Activated CD8-positive, alpha-beta T cell treated with anti-CD3 and anti-CD28 coated beads for 36 hours (primary cell): ENCODE measurements around the gene TBL3. TPM values are rescaled to one million over a fixed set of nuclear protein-coding genes. Genes with fewer than 3 reads are reported as not detected.

Experiments
- ATAC-seq: fragments of 200-7000 bp; cut with Tn5 transposase; one replicate; pipeline ENCODE4 v1.10.0; 2021; ENCODE audit warnings: mild to moderate bottlenecking, moderate library complexity
- CTCF ChIA-PET: fragments of 350-600 bp; sonication (Branson Sonifier 250); formaldehyde crosslinking; loops from one replicate; lab custom pipeline; 2021; ENCODE audit warnings: antibody characterized with exemption; lab: Charles Lee
- POLR2A ChIA-PET: fragments of 350-600 bp; sonication (Branson Sonifier 250); formaldehyde crosslinking; loops from one replicate; lab custom pipeline; 2021; ENCODE audit warnings: antibody characterized with exemption; lab: Charles Lee
- DNase-seq: peaks from one replicate; pipeline ENCODE4 v3.0.0-alpha.2; 2020
- H3K27ac Mint-ChIP-seq: one replicate; pipeline ENCODE4 v1.8.0; 2021; ENCODE audit warnings: mild to moderate bottlenecking, mixed read lengths
- H3K27me3 Mint-ChIP-seq: one replicate; pipeline ENCODE4 v1.8.0; 2021; ENCODE audit warnings: mixed read lengths
- H3K36me3 Mint-ChIP-seq: one replicate; pipeline ENCODE4 v1.8.0; 2021; ENCODE audit warnings: low read depth, mixed read lengths
- H3K4me1 Mint-ChIP-seq: one replicate; pipeline ENCODE4 v1.8.0; 2021; ENCODE audit warnings: low read depth, mixed read lengths
- H3K4me3 Mint-ChIP-seq: one replicate; pipeline ENCODE4 v1.8.0; 2021; ENCODE audit warnings: mild to moderate bottlenecking, moderate library complexity, mixed read lengths
- H3K9me3 Mint-ChIP-seq: one replicate; pipeline ENCODE4 v1.8.0; 2021; ENCODE audit warnings: mixed read lengths
- CTCF ChIP-seq: fragments of 200-600 bp; IDR thresholded peaks from one replicate; pipeline ENCODE4 v1.8.0; 2022; ENCODE audit warnings: antibody characterized with exemption, mild to moderate bottlenecking
- intact Hi-C: fragments of 100-400 bp; cut with micrococcal nuclease; formaldehyde crosslinking; loops from one replicate; pipeline ENCODE4 v1.10.0; 2022
- total RNA-seq, 2 experiments: library from RNA; stranded (reverse); gene quantifications; one replicate each; pipeline ENCODE4 v1.2.3, GENCODE V29; 2021

TBL3 gene
- total RNA-seq, 2 experiments from 2014 or later: 54.4 to 56.0 TPM

DNA sequence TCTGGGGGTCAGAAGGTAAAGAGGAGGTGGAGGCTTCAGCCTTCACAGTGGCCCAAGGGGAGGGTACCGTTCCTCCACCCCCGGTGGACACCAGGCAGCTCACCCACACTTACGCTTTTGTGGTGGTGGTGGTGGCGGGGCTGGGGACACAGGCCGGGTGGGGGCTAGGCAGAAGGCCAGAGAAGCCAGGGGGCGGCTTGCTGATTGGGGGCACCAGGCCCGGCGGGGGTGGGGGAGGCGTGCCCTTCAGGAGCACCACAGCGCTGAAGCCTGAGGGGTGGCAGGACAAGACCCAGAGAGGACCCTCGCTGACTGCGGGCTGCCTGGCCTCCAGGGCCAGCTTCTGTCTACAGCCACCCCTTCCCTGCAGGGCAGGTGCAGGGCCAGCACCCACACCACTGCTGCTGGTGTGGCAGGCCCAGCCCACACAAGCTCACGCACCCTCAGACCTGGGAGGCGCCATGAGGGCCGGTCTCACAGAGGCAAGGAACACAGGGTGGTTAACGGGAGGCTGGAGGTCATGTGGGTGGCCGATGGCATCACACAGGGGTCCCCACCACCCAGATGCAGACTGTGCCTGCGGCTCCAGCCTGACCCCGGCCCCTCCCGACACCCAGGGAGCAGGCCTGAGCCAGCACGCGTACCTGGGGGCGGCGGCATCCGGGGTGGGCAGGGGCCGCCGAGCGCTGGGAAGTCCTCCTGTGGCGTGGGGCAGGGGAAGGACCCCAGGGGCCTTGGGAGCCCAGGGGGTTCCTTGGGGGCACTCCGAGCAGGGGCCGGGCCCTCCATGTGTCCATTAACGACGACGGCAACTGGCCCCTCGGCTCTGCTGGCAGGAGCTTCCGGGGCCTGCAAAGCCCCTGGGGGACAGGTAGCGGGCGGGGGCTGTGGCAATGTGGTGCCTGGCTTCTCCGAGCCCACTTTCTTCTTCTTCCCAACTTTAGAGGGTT, 27.3 kb downstream of the TBL3 start:
- no peak overlapping the region for H3K4me3 Mint-ChIP-seq
- peaks cover 11% of the 10 kb centered on the region for H3K4me1 Mint-ChIP-seq
- peaks cover 27% of the 10 kb centered on the region for H3K36me3 Mint-ChIP-seq
- CTCF ChIA-PET: interaction anchor here (1.0 kb wide), 1 partner anchor 23 kb away, joined by 3 read pairs; no protein-coding TSS in a partner anchor
- no peak for TF ChIP-seq CTCF
- no peaks in the 10 kb centered on the region for H3K9me3 Mint-ChIP-seq
- DNase-seq (no peak), ATAC-seq (no peak)
- intact Hi-C loops: no loop called here
- no peaks in the 10 kb centered on the region for H3K27me3 Mint-ChIP-seq
- H3K27ac Mint-ChIP-seq: no peak overlapping the region
- POLR2A ChIA-PET: interaction anchor here (0.9 to 1.0 kb wide), 2 partner anchors 9 to 34 kb away, joined by 3 read pairs; no protein-coding TSS in a partner anchor

GRCh38 chr16:1999866-2000514, 28.1 kb downstream of the TBL3 start:
- Mint-ChIP-seq H3K27me3 (no peaks in the 10 kb centered on the region), H3K36me3 (peaks cover 29% of the 10 kb centered on the region), H3K27ac (no peak overlapping the region), H3K4me3 (no peak overlapping the region), H3K9me3 (no peaks in the 10 kb centered on the region), H3K4me1 (peaks cover 14% of the 10 kb centered on the region)
- DNase-seq: no peak
- ChIA-PET POLR2A (interaction anchor here (0.9 to 1.8 kb wide), 3 partner anchors 11 to 155 kb away, joined by 3 to 4 read pairs (median 3); partner anchors contain the start of gene TRAF7), CTCF (no interaction called here)
- ATAC-seq: no peak
- no peak for TF ChIP-seq CTCF
- intact Hi-C loops: no loop called here

DNA sequence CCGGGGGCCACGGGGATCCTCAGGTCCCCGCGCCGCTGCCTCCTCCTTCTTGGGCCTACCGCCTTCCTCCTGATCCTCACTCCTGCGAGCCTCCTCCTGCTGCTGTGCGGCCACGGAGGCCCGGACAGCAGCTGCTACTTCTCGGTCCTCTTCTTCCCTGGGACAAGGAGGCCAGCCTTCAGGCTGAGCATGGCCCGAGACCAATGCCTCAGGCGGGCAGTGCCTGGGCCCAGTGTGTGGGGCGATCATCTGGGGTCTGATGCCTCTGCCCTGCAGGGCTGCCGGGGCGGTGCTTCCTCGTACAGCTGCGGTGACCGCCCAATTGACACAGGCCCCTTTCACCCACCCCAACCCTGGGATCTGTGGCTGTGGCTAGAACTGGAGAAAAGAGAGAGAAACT, 29.2 kb downstream of the TBL3 start:
- ChIA-PET POLR2A (interaction anchor here (0.9 to 1.8 kb wide), 4 partner anchors 10 to 154 kb away, joined by 3 to 4 read pairs (median 3); partner anchors contain the start of gene TRAF7), CTCF (no interaction called here)
- ATAC-seq (no peak), DNase-seq (no peak)
- TF ChIP-seq CTCF: no peak
- Mint-ChIP-seq H3K27me3 (no peaks in the 10 kb centered on the region), H3K36me3 (peaks cover 27% of the 10 kb centered on the region), H3K4me3 (no peak overlapping the region), H3K27ac (no peak overlapping the region), H3K4me1 (peaks cover 23% of the 10 kb centered on the region), H3K9me3 (no peaks in the 10 kb centered on the region)
- intact Hi-C loops: no loop called here

GRCh38 chr16:2001456-2002355, 29.9 kb downstream of the TBL3 start:
- no peak overlapping the region for H3K4me3 Mint-ChIP-seq
- ChIA-PET CTCF (interaction anchor here (4.6 kb wide), 1 partner anchor 9 kb away, joined by 34 read pairs; no protein-coding TSS in a partner anchor), POLR2A (interaction anchor here (1.0 to 1.8 kb wide), 4 partner anchors 9 to 153 kb away, joined by 3 to 4 read pairs (median 4); partner anchors contain the start of gene TRAF7)
- peaks cover 31% of the 10 kb centered on the region for H3K36me3 Mint-ChIP-seq
- H3K9me3 Mint-ChIP-seq: no peaks in the 10 kb centered on the region
- intact Hi-C loops: no loop called here
- H3K27me3 Mint-ChIP-seq: no peaks in the 10 kb centered on the region
- ATAC-seq (no peak), DNase-seq (no peak)
- H3K27ac Mint-ChIP-seq: no peak overlapping the region
- peaks cover 23% of the 10 kb centered on the region for H3K4me1 Mint-ChIP-seq
- no peak for TF ChIP-seq CTCF
